ENCODE measurements around the gene LSM4. TPM values are rescaled to one million over a fixed set of nuclear protein-coding genes. Genes with fewer than 3 reads are reported as not detected.
A peak's percentile ranks its signal among the peaks of the same experiment; 100 is the strongest.

The LSM4 gene
- total RNA-seq, 1 experiment from 2014 or later: 713 TPM

DNA sequence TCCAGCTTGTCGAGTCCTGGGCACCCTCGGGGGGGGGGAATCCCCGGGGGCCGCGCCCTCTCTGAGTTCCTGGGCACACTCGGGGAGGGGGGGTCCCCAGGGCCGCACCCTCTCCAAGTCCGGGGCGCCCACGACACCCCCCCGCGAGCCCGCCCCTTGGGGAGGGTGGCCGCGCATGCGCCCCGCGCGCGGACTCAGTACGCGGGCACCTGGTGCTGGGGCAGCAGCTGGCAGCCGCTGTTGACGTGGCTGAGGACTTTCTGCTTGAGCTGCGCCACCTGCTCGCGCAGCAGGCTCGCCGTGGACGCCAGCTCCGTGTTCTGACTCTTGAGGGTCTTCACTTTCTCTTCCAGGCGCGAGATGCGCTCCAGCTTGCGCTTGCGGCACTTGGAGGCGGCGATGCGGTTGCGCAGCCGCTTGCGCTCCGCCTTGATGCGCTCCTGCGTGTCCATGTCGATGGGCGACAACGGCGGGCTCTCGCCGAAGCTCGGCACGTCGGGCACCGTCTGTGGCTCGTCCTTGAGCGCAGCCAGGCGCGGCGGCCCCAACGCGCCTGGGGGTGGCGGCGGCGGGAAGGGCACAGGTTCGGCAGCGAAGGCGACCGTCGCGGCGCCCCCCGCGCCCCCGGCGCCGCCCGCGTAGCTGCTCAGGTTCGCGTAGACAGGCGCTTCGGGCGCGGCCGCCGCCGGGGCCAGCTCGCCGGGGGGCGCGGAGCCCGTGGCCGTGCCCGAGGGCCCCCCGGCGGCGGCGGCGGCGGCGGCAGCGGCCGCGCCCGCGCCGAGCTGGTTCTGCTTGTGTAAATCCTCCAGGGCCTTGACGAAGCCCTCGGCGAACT lies 42.4 kb downstream of the LSM4 start:
- intact Hi-C loops (cut with micrococcal nuclease): no loop called here
- Histone ChIP-seq H4K20me1 (ENCODE audit: low read length) (peaks cover 13% of the 10 kb centered on the region), H3K79me2 (ENCODE audit: low read length) (peaks cover 29% of the 10 kb centered on the region)

DNA sequence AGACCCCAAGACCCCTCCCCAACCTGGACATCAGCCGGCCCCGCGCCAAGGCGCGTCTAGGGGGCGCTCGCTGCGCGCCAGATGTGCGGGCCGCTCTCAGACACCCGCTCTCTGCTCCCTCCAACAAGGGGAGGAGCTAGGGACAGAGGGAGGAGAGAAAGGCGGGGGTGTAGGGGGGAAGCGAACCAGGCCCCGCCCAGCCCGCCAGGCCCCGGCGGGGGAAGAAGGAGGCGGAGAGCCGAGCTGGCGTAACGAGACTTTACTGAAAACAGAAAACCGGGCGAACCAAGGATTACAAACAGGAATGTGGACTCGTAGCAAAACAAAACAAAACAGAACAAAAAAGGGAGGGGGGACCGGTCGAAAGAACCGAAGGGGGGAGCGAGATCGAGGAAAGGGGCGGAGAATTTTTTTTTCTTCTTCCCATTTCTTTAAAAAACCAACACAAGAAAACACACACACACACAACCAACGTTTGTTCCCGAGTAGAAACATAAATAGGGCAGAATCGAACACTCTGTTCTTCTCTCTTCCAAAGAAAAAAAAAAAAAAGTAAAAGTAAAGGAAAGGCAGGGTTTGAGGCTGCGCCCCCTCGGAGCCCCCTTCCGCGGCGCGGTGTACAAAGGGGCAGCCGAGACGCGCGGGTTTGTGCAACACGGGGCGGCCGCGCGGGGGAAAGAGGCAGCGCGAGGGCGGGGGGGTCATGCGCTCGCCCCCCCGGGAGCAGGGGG lies 43.2 kb downstream of the LSM4 start:
- Histone ChIP-seq H3K4me3 (ENCODE audit: low read length) (peak overlapping the region; percentile 82), H4K20me1 (ENCODE audit: low read length) (peaks cover 13% of the 10 kb centered on the region), H3K9me2 (replicated peaks; ENCODE audit: low read length) (no peaks in the 10 kb centered on the region), H3F3A (ENCODE audit: low read length, unreplicated experiment) (no peaks in the 10 kb centered on the region), H3K9ac (ENCODE audit: low read length) (peak overlapping the region; percentile 79), H3K27ac (ENCODE audit: low read length) (peak overlapping the region; percentile 58), H2AFZ (ENCODE audit: low read length) (no peak overlapping the region), H3K27me3 (ENCODE audit: low read length) (no peaks in the 10 kb centered on the region), H3K36me3 (ENCODE audit: low read depth, low read length) (no peaks in the 10 kb centered on the region), H3K79me2 (ENCODE audit: low read length) (peaks cover 29% of the 10 kb centered on the region), H3K9me3 (ENCODE audit: low read length) (no peaks in the 10 kb centered on the region), H3K4me1 (ENCODE audit: insufficient read depth, low read length) (peaks cover 29% of the 10 kb centered on the region), H3K4me2 (ENCODE audit: low read length) (peak overlapping the region; percentile 83)
- DNase-seq (peak; percentile 95), ATAC-seq (peak; percentile 23)
- TSS peak; percentile 55 for BruUV-seq (replicated peaks)
- intact Hi-C loops (cut with micrococcal nuclease): loop anchor here (1.0 to 10.0 kb wide), 3 partner anchors 44 to 135 kb away; partner anchors contain the start of genes LSM4 and SSBP4
- POLR2A ChIA-PET (ENCODE audit: unreplicated experiment): interaction anchor here (0.6 to 3.8 kb wide), 6 partner anchors 43 to 795 kb away, joined by 4 to 47 read pairs (median 8); partner anchors contain the start of gene LSM4
- TF ChIP-seq EZH2phosphoT487 (IDR thresholded peaks at IDR 0.05; ENCODE audit: borderline replicate concordance, low read length): no peak
- TF ChIP-seq, protein P1, sequence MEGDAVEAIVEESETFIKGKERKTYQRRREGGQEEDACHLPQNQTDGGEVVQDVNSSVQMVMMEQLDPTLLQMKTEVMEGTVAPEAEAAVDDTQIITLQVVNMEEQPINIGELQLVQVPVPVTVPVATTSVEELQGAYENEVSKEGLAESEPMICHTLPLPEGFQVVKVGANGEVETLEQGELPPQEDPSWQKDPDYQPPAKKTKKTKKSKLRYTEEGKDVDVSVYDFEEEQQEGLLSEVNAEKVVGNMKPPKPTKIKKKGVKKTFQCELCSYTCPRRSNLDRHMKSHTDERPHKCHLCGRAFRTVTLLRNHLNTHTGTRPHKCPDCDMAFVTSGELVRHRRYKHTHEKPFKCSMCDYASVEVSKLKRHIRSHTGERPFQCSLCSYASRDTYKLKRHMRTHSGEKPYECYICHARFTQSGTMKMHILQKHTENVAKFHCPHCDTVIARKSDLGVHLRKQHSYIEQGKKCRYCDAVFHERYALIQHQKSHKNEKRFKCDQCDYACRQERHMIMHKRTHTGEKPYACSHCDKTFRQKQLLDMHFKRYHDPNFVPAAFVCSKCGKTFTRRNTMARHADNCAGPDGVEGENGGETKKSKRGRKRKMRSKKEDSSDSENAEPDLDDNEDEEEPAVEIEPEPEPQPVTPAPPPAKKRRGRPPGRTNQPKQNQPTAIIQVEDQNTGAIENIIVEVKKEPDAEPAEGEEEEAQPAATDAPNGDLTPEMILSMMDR (conservative IDR thresholded peaks at IDR 0.05; ENCODE audit: low read depth, low read length): peak; percentile 98
- CTCF ChIA-PET: interaction anchor here (0.5 to 1.6 kb wide), 21 partner anchors 11 to 139 kb away, joined by 3 to 64 read pairs (median 5); partner anchors contain the start of genes GDF15 and LSM4

More for the DNA sequence above, 42.4 kb downstream of the LSM4 start:
- ChIA-PET POLR2A (ENCODE audit: unreplicated experiment) (interaction anchor here (0.5 to 3.8 kb wide), 7 partner anchors 13 to 998 kb away, joined by 4 to 47 read pairs (median 15); partner anchors contain the start of gene LSM4), CTCF (interaction anchor here (0.5 to 1.6 kb wide), 9 partner anchors 12 to 421 kb away, joined by 3 to 64 read pairs (median 4); partner anchors contain the start of gene LSM4)
- ATAC-seq (peak; percentile 11), DNase-seq (peak; percentile 72)
- H3K27me3 ChIP-seq (ENCODE audit: low read length): no peaks in the 10 kb centered on the region
- no peaks in the 10 kb centered on the region for H3K9me3 ChIP-seq (ENCODE audit: low read length)
- peaks cover 21% of the 10 kb centered on the region for H3K4me1 ChIP-seq (ENCODE audit: insufficient read depth, low read length)
- H3K9me2 ChIP-seq (replicated peaks; ENCODE audit: low read length): no peaks in the 10 kb centered on the region
- TF ChIP-seq, protein P1 (conservative IDR thresholded peaks at IDR 0.05; ENCODE audit: low read depth, low read length): no peak
- no peak for TF ChIP-seq EZH2phosphoT487 (IDR thresholded peaks at IDR 0.05; ENCODE audit: borderline replicate concordance, low read length)
- TF ChIP-seq EZH2 (IDR thresholded peaks at IDR 0.05; ENCODE audit: low read length, unreplicated experiment): no peak
- peak overlapping the region; percentile 89 for H3K4me3 ChIP-seq (ENCODE audit: low read length)
- peak overlapping the region; percentile 58 for H3K27ac ChIP-seq (ENCODE audit: low read length)
- H3K9ac ChIP-seq (ENCODE audit: low read length): peak overlapping the region; percentile 79
- no TSS peak for BruUV-seq (replicated peaks)
- H3K36me3 ChIP-seq (ENCODE audit: low read depth, low read length): no peaks in the 10 kb centered on the region
- H3F3A ChIP-seq (ENCODE audit: low read length, unreplicated experiment): no peaks in the 10 kb centered on the region
- peak overlapping the region; percentile 95 for H3K4me2 ChIP-seq (ENCODE audit: low read length)
- 0 out of 2 replicates have a peak overlapping the region, but pooled peaks have one; percentile 48 for H2AFZ ChIP-seq (ENCODE audit: low read length)

Data from PC-3 (cell line).